ENCODE data around the gene PNP.
"Not testable (repeated sequence)": the region's sequence is repeated elsewhere in the genome, so short reads cannot be mapped to it uniquely, and the experiment has no call there.

The PNP gene

GRCh38 chr14:20492486-20492885 is 23.3 kb downstream of the PNP start:
- no peak for DNase-seq (ENCODE audit: low read depth)

- DNase-seq (ENCODE audit: low read depth) = no peak
These were observed 24.4 kb downstream of the PNP start for GRCh38 chr14:20493634-20494033.

GRCh38 chr14:20494935-20495766 is 25.9 kb downstream of the PNP start:
- no peak for DNase-seq (ENCODE audit: low read depth)

- DNase-seq (ENCODE audit: low read depth) = no peak
These were observed 29.4 kb downstream of the PNP start for GRCh38 chr14:20498622-20499021.

- no peak for DNase-seq (ENCODE audit: low read depth)
These were observed 29.9 kb downstream of the PNP start for GRCh38 chr14:20499108-20499507.

- DNase-seq (ENCODE audit: low read depth) = no peak
These were observed 30.7 kb downstream of the PNP start for GRCh38 chr14:20499881-20500280.

GRCh38 chr14:20501346-20501745 is 32.1 kb downstream of the PNP start:
- no peak for DNase-seq (ENCODE audit: low read depth)

- DNase-seq (ENCODE audit: low read depth) = no peak
These were observed 34.7 kb downstream of the PNP start for GRCh38 chr14:20503898-20504297.

- DNase-seq (ENCODE audit: low read depth) = not testable (repeated sequence)
These were observed 37.1 kb downstream of the PNP start for GRCh38 chr14:20506276-20506675.

- DNase-seq (ENCODE audit: low read depth) = not testable (repeated sequence)
These were observed 37.5 kb downstream of the PNP start for GRCh38 chr14:20506752-20507151.

GRCh38 chr14:20507537-20507936 is 38.3 kb downstream of the PNP start:
- not testable (repeated sequence) for DNase-seq (ENCODE audit: low read depth)

- DNase-seq (ENCODE audit: low read depth) = no peak
These were observed 39.2 kb downstream of the PNP start for GRCh38 chr14:20508367-20508766.

- no peak for DNase-seq (ENCODE audit: low read depth)
These were observed 43.1 kb downstream of the PNP start for GRCh38 chr14:20512177-20512905.

GRCh38 chr14:20515846-20516245 is 46.6 kb downstream of the PNP start:
- DNase-seq (ENCODE audit: low read depth) = no peak

- DNase-seq (ENCODE audit: low read depth) = no peak
These were observed 47.7 kb downstream of the PNP start for GRCh38 chr14:20516921-20517320.

GRCh38 chr14:20522332-20522731 is 53.1 kb downstream of the PNP start:
- no peak for DNase-seq (ENCODE audit: low read depth)

GRCh38 chr14:20524027-20524426 is 54.8 kb downstream of the PNP start:
- DNase-seq (ENCODE audit: low read depth) = no peak

Data from stimulated activated CD8-positive, alpha-beta memory T cell treated with anti-CD3 and anti-CD28 coated beads, Interleukin-15, amount 100 ng/mL, for 1 hour (primary cell).